IMR-90 (cell line): Measurements from ENCODE around the gene FAF2. TPM values are rescaled to one million over a fixed set of nuclear protein-coding genes. Genes with fewer than 3 reads are reported as not detected.
"Not testable (repeated sequence)": the region's sequence is repeated elsewhere in the genome, so short reads cannot be mapped to it uniquely, and the experiment has no call there.

Experiments used
- ATAC-seq: fragments of 200-7000 bp; cut with Tn5 transposase; 2 replicates; pipeline ENCODE4 v1.9.1; 2020; ENCODE audit warnings: low read depth, mild to moderate bottlenecking, moderate library complexity
- BruUV-seq: library from RNA; stranded (reverse); fragments of 400-500 nt; replicated peaks from 2 replicates; lab custom pipeline; 2021; lab: Mats Ljungman, UMichigan
- CTCF ChIA-PET: fragments of 300-600 bp; formaldehyde crosslinking; extraction: SDS; loops from one replicate; lab custom pipeline; 2021; ENCODE audit warnings: antibody characterized with exemption; lab: Yijun Ruan, JAX
- POLR2A ChIA-PET: fragments of 300-600 bp; sonication (Branson Sonifier 250); formaldehyde crosslinking; loops from one replicate; lab custom pipeline; 2022; ENCODE audit warnings: antibody characterized with exemption; ENCODE audit not compliant: unreplicated experiment; lab: Charles Lee
- DNase-seq: peaks from one replicate; pipeline ENCODE4 v3.0.0; 2013
- H2AFZ ChIP-seq: replicated peaks from 2 replicates; pipeline ENCODE3; 2013; ENCODE audit warnings: low read length, mild to moderate bottlenecking; ENCODE audit not compliant: poor library complexity
- H2AK5ac ChIP-seq: 2 replicates; pipeline ENCODE4 v1.6.1; 2013; ENCODE audit warnings: low read depth, low read length, inconsistent platforms
- H2AK9ac ChIP-seq: replicated peaks from 2 replicates; pipeline ENCODE3; 2013; ENCODE audit warnings: mild to moderate bottlenecking, low read depth, low read length, moderate library complexity; ENCODE audit not compliant: poor library complexity
- H2BK120ac ChIP-seq: 2 replicates; pipeline ENCODE4 v1.6.1; 2013; ENCODE audit warnings: low read depth, low read length, inconsistent platforms
- H2BK15ac ChIP-seq: 3 replicates; pipeline ENCODE4 v1.6.1; 2013; ENCODE audit warnings: low read depth, low read length, inconsistent platforms
- H2BK20ac ChIP-seq: 2 replicates; pipeline ENCODE4 v1.6.1; 2013; ENCODE audit warnings: low read depth, mild to moderate bottlenecking, inconsistent platforms, low read length, moderate library complexity
- H2BK5ac ChIP-seq: 2 replicates; pipeline ENCODE4 v1.6.1; 2013; ENCODE audit warnings: mild to moderate bottlenecking, low read depth, low read length, inconsistent platforms; ENCODE audit not compliant: poor library complexity, severe bottlenecking
- H3K14ac ChIP-seq: replicated peaks from 2 replicates; pipeline ENCODE4 v1.6.1; 2013; ENCODE audit warnings: low read depth, low read length, inconsistent platforms
- H3K18ac ChIP-seq: 2 replicates; pipeline ENCODE4 v1.6.1; 2013; ENCODE audit warnings: low read depth, low read length, control low read depth
- H3K23ac ChIP-seq: 2 replicates; pipeline ENCODE4 v1.6.1; 2013; ENCODE audit warnings: low read depth, low read length, inconsistent platforms
- H3K27ac ChIP-seq: 2 replicates; pipeline ENCODE4 v1.5.1; 2013; ENCODE audit warnings: mild to moderate bottlenecking, control low read depth, low read length; ENCODE audit not compliant: insufficient read depth
- H3K27me3 ChIP-seq: 2 replicates; pipeline ENCODE4 v1.6.1; 2013; ENCODE audit warnings: low read length; ENCODE audit not compliant: control insufficient read depth, insufficient read depth
- H3K36me3 ChIP-seq: 2 replicates; pipeline ENCODE4 v1.6.1; 2013; ENCODE audit warnings: low read length, mixed read lengths; ENCODE audit not compliant: control insufficient read depth, insufficient read depth
- H3K4ac ChIP-seq: 2 replicates; pipeline ENCODE4 v1.6.1; 2013; ENCODE audit warnings: low read depth, low read length, inconsistent platforms
- H3K4me1 ChIP-seq: 2 replicates; pipeline ENCODE4 v1.6.1; 2013; ENCODE audit warnings: low read length, mixed read lengths; ENCODE audit not compliant: control insufficient read depth, insufficient read depth
- H3K4me2 ChIP-seq: 2 replicates; pipeline ENCODE4 v1.6.1; 2013; ENCODE audit warnings: low read depth, mild to moderate bottlenecking, control low read depth, low read length, moderate library complexity
- H3K4me3 ChIP-seq: 2 replicates; pipeline ENCODE4 v1.5.1; 2013; ENCODE audit warnings: low read depth, mild to moderate bottlenecking, control low read depth, low read length, moderate library complexity; ENCODE audit not compliant: insufficient read depth
- H3K56ac ChIP-seq: 2 replicates; pipeline ENCODE4 v1.6.1; 2013; ENCODE audit warnings: low read length, inconsistent platforms; ENCODE audit not compliant: insufficient read depth; ENCODE audit errors: extremely low read depth
- H3K79me1 ChIP-seq, 2 experiments: 2 replicates each; pipeline ENCODE4 v1.6.1; 2013; ENCODE audit warnings: low read length in 2 of 2, inconsistent platforms in 1 of 2, low read depth in 1 of 2
- H3K9ac ChIP-seq: 2 replicates; pipeline ENCODE4 v1.6.1; 2013; ENCODE audit warnings: low read depth, low read length, control low read depth
- H3K9me1 ChIP-seq: 2 replicates; pipeline ENCODE4 v1.6.1; 2013; ENCODE audit warnings: low read length, inconsistent platforms; ENCODE audit not compliant: insufficient read depth
- H3K9me3 ChIP-seq: 2 replicates; pipeline ENCODE4 v1.6.1; 2013; ENCODE audit warnings: low read length; ENCODE audit not compliant: control insufficient read depth, insufficient read depth
- H4K20me1 ChIP-seq: 2 replicates; pipeline ENCODE4 v1.6.1; 2013; ENCODE audit warnings: low read length, inconsistent platforms; ENCODE audit not compliant: insufficient read depth
- H4K5ac ChIP-seq: 2 replicates; pipeline ENCODE4 v1.6.1; 2013; ENCODE audit warnings: mild to moderate bottlenecking, low read depth, low read length, control low read depth
- H4K8ac ChIP-seq, 2 experiments: 2 replicates each; pipeline ENCODE4 v1.6.1; 2013; ENCODE audit warnings: low read depth in 2 of 2, low read length in 2 of 2, control low read depth in 1 of 2, inconsistent platforms in 1 of 2
- H4K91ac ChIP-seq: 2 replicates; pipeline ENCODE4 v1.6.1; 2013; ENCODE audit warnings: low read depth, low read length, inconsistent platforms; ENCODE audit not compliant: insufficient read depth
- WGBS, 2 experiments: methylation state at CpG; one replicate each; pipeline versions ENCODE4 v1.1.5 to v1.1.7; 2013; ENCODE audit warnings: missing lambda C conversion rate in 2 of 2; ENCODE audit not compliant: insufficient read length in 1 of 2; ENCODE audit errors: extremely low coverage in 2 of 2; 5-methylcytosine and 5-hydroxymethylcytosine counted together
- dilution Hi-C: fragments of 300-500 bp; cut with HindIII; formaldehyde crosslinking; loops from one replicate; pipeline ENCODE4 v1.14.3; 2018; ENCODE audit warnings: low sequenced_read_pairs; ENCODE audit not compliant: unreplicated experiment
- in situ Hi-C: fragments of 300-500 bp; cut with MboI; formaldehyde crosslinking; loops from 3 replicates; pipeline ENCODE4 v1.14.3; 2019; ENCODE audit warnings: low sequenced_read_pairs, inconsistent platforms, mixed read lengths
- intact Hi-C: fragments of 100-400 bp; cut with micrococcal nuclease; formaldehyde crosslinking; loops from 2 replicates; pipeline ENCODE4 v1.10.0; 2022
- polyA plus RNA-seq, 3 experiments: library from polyadenylated mRNA; depleted of rRNA; stranded (reverse); fragments of >200 nt; gene quantifications; 2 replicates each; pipeline ENCODE4 v1.2.3, GENCODE V29; 2012; ENCODE audit warnings: low replicate concordance in 1 of 3
- total RNA-seq: library from RNA; depleted of rRNA; stranded (reverse); fragments of >200 nt; gene quantifications from 2 replicates; pipeline ENCODE4 v1.2.3, GENCODE V29; 2012

FAF2 gene
- total and polyA plus RNA-seq, 2 of the 4 experiments (the other 2 are of a cell fraction), result 32.9 to 47.0 TPM

- ATAC-seq, H4K5ac ChIP-seq, H3K23ac ChIP-seq, POLR2A ChIA-PET, intact Hi-C loops, H3K9me3 ChIP-seq, H3K4me1 ChIP-seq, H3K4me3 ChIP-seq, BruUV-seq, H3K9me1 ChIP-seq, H3K27ac ChIP-seq, DNase-seq, CTCF ChIA-PET, H3K9ac ChIP-seq, H4K20me1 ChIP-seq, H3K18ac ChIP-seq, H4K91ac ChIP-seq, dilution Hi-C loops, H3K14ac ChIP-seq, H3K4me2 ChIP-seq, H2BK5ac ChIP-seq, H4K8ac ChIP-seq, in situ Hi-C loops, H3K27me3 ChIP-seq, H2BK120ac ChIP-seq, H2AFZ ChIP-seq, H2AK5ac ChIP-seq, H2AK9ac ChIP-seq, H3K36me3 ChIP-seq, H3K56ac ChIP-seq, H3K4ac ChIP-seq, H2BK20ac ChIP-seq, H3K79me1 ChIP-seq, H2BK15ac ChIP-seq: not testable (repeated sequence)
- WGBS, 2 experiments, result no CpG with 5 or more reads among the region's 4 CpGs
These were observed 5.3 kb upstream of the FAF2 start for GRCh38 chr5:176442911-176443310.
